ENCODE results near the gene SH3PXD2A. TPM values are rescaled to one million over a fixed set of nuclear protein-coding genes. Genes with fewer than 3 reads are reported as not detected.

The SH3PXD2A gene, protein sequence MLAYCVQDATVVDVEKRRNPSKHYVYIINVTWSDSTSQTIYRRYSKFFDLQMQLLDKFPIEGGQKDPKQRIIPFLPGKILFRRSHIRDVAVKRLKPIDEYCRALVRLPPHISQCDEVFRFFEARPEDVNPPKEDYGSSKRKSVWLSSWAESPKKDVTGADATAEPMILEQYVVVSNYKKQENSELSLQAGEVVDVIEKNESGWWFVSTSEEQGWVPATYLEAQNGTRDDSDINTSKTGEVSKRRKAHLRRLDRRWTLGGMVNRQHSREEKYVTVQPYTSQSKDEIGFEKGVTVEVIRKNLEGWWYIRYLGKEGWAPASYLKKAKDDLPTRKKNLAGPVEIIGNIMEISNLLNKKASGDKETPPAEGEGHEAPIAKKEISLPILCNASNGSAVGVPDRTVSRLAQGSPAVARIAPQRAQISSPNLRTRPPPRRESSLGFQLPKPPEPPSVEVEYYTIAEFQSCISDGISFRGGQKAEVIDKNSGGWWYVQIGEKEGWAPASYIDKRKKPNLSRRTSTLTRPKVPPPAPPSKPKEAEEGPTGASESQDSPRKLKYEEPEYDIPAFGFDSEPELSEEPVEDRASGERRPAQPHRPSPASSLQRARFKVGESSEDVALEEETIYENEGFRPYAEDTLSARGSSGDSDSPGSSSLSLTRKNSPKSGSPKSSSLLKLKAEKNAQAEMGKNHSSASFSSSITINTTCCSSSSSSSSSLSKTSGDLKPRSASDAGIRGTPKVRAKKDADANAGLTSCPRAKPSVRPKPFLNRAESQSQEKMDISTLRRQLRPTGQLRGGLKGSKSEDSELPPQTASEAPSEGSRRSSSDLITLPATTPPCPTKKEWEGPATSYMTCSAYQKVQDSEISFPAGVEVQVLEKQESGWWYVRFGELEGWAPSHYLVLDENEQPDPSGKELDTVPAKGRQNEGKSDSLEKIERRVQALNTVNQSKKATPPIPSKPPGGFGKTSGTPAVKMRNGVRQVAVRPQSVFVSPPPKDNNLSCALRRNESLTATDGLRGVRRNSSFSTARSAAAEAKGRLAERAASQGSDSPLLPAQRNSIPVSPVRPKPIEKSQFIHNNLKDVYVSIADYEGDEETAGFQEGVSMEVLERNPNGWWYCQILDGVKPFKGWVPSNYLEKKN
- 19.0 and 19.3 TPM in 2 replicates for total RNA-seq

DNA sequence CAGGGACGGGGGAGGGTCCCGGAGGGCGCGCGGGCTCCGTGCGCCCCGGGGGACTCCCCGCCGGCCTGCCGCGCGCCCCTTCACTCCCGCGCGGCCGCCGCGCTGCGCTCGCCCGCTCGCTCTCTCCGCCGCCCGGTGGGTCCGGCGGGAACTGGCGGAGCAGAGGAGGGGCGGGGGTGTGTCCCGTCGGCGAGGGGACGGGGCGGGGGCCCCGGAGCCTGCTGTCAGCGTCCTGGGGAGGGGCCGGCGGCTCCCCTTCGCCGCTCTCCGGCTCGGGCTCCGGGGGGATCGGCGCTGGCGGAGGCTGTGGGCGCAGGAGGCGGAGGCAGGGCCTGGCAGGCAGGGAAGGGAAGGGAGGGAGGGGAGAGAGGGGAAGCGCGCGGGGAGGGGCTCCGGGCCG is at the start of gene SH3PXD2A:
TSS of gene SH3PXD2A (minus strand) at position 153 of the 400 bp plus-strand sequence. CDS start 310 bp downstream, outside the sequence.
- intact Hi-C loops (cut with micrococcal nuclease): loop anchor here (2.0 kb wide), 1 partner anchor 83 kb away; no protein-coding TSS in a partner anchor

DNA sequence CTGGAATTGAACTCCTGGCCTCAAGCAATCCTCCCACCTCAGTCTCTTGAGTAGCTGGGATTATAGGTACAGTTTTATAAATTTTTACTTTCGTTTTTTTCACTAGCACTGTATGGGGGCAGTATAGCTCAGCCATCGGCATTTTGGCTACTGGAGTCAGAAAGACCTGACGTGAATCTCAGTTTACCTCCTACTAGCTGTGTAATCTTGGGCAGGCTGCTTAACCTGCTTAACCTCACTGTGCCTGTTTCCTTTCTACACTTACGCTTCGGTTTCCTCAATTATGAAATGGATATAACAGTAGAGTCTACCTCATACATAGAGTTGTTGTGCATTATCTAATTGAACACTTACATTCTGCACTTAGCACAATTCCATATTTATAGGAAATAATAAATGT is 45.9 kb upstream of the SH3PXD2A start:
- intact Hi-C loops (cut with micrococcal nuclease): loop anchor here (1.0 kb wide), 1 partner anchor 10 kb away; no protein-coding TSS in a partner anchor

DNA sequence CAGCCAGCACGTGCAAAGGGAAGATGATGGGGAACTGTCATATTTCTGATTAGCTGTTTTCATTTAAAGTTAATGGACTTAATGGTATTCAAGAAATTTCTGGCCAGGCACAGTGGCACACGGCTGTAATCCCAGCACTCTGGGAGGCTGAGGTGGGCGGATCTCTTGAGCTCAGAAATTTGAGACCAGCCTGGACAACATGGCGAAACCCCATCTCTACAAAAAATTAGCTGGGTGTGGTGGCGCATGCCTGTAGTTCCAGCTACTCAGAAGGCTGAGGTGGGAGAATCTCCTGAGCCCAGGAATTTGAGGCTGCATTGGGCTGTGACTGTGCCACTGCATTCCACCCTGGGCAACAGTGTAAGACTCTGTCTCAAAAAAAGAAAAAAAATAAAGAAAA is 43.9 kb upstream of the SH3PXD2A start:
- intact Hi-C loops (cut with micrococcal nuclease): no loop called here

DNA sequence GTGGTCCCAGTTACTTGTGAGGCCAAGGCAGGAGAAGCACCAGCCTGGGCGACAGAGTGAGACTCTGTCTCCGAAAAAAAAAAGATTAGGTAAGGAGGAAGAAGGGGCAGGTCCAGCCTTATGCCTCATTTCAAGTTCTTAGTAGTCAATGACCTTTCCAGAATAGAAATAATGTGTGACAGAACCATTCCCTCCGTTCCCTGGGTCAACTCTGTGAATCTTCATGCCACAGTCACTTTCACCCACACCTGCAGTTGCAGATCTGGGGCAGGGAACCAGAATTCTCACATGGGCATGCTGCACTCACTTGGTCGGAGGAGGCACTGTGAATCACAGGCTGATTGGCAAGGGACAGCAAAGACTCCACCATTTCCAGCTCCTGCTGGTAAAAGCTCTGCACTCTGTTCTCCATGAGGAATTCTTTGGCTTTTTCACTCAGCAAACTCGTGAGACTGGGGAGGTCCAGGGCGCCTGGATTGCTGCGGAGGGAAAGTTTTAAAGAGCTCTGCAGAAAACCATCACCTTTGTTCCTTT is 41.9 kb upstream of the SH3PXD2A start:
- intact Hi-C loops (cut with micrococcal nuclease): no loop called here

DNA sequence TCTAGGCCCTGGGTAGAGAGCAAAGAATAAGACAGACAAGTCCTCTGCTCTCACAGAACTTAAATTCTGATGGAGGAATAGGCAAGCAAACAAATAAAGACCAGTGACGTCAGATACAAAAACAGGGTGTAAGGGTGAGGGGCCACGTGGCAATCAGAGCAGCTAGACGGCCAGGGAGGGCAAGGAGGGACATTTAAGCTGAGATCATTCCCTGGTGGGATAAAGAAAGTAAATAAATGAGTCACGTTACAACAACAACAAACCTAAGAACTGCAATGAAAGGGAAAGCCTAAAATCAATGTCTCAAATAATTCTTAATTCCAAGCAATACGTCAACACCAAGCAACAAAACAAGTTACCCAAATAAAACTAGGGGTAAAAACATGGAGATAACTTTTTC is 40.8 kb upstream of the SH3PXD2A start:
- intact Hi-C loops (cut with micrococcal nuclease): no loop called here

DNA sequence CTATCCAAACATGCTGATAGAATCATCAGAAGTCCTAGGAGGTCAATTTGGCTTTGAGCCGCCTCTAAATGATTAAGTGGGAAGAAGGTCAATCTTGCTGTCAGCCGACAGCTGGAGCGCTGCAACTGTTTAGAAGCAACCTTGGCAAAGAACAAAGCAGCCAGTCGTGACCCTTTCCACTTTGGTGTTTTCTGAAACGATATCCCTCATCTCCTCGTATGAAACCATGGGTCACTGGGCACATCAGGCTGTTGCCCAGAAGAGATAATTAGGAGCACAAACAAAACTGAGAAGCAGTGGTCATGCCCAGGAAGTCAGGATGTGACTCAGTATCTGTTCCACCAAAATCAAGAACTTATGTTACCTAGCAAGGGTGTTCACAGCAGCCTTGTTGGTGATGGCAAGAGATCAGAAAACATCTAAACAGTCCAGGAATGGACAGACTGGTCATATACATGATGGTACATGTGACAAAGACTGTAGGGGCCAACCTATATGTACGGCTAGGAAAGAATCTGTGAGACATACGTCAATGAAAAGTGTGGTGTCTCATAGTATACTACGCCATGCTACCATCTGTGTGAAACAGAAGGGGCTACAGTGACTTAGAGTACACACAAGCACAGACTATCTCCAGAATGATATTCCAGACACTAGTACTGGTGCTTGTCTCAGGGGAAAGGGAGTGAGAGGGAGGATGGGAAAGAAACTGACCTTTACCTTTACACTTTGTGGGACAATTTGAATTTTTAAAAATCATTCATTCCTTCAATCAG is 40.2 kb upstream of the SH3PXD2A start:
- intact Hi-C loops (cut with micrococcal nuclease): loop anchor here (2.0 kb wide), 1 partner anchor 13 kb away; no protein-coding TSS in a partner anchor

DNA sequence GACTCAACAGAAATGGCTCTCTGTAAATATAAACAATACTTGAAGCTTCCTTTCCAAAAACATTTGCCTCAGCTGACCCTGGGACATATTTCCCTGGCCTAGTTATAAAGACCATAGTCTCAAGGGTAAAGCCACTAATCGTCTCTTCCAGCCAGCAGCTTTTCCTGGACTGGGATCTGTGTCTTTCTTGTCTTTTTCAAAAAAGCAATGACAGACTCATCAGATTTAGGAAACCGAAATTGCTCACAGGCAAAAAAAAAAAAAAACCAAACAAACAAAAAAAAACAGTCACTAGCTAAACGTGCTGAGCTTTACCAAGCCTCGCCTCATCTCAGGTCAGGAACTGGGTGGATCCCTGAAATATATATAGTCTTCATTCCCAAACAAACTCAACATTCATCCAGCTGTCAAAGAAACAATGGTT is 39.1 kb upstream of the SH3PXD2A start:
- intact Hi-C loops (cut with micrococcal nuclease): loop anchor here (1.0 to 2.0 kb wide), 2 partner anchors 14 to 24 kb away; partner anchors contain the start of gene STN1

DNA sequence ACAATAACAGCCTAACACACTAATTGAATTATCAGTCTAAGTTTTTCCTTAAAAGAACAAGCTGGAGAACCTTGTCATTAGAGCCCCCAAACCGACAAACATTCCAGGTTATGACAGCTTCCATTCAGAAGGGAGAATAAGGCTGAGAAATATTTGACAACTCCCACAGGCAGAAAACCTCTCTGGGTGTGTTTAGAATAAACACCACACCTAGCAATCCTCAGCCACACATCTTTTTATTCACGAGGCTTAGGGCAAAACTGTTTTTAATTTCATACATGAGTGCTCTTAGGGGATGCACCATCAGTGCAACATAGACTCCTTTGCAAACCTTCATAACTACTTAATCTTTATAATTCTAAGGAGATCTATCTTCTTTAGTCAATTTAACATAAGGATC is 38.4 kb upstream of the SH3PXD2A start:
- intact Hi-C loops (cut with micrococcal nuclease): loop anchor here (1.0 to 2.0 kb wide), 2 partner anchors 15 to 24 kb away; partner anchors contain the start of gene STN1

DNA sequence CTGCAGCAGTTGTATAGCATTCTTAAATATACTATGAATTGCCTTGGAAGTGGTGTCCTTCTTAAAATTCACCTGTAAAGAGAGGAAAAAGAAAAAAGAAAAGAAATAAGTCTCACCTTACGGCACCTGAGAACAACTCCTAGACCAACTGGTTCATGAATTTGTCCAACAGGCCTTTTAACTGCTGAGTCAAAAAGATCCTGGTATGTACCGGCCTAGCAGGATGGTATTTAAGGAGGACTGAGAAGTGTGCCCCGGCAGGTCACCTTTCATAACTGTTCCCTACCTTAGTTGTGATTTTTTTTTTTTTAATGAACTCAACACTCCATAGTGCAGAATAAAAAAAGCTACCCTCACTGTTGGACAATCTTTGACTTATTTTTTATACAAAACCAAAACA is 36.8 kb upstream of the SH3PXD2A start:
- intact Hi-C loops (cut with micrococcal nuclease): no loop called here

DNA sequence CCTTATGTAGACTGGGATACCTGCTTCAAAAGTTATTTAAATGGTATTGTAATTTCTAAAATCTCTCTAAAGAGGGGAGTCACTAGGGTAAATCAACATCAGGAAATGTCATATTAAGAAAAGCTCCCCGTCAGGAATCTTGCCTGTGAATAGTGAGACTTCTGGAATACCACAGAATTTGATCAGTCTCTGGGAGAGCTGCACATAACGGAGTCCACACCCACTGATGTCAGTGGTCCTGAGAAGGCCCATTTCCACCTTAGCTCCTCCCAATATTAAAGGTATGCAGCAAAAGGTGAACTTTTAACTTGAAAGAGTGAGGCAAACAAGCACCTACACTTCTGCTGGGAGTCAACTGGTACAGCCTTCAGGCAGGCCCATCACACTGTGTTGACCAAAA is 35.3 kb upstream of the SH3PXD2A start:
- intact Hi-C loops (cut with micrococcal nuclease): no loop called here

DNA sequence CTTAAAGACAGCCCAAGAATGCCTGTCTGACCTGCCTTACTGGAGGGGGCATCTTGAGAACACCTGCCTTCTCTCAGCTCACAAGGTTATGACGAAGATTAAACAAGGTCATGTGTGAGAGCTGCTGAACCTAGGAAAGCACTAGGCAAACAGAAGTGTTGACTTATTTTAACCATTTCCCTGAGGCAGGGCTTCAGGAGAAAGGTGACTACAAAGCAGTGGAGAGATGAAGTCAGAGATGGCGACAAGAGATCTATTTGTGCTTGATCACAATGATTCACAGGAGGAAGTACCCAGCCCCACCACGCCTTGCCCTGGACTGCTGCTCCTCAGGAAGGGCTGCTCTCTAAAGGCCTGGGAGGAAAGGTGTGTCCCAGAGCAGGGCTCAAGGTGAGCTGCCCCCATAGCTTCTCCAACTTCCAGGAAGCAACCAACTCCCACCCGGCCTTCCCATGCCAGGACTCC is 34.9 kb upstream of the SH3PXD2A start:
- intact Hi-C loops (cut with micrococcal nuclease): no loop called here

DNA sequence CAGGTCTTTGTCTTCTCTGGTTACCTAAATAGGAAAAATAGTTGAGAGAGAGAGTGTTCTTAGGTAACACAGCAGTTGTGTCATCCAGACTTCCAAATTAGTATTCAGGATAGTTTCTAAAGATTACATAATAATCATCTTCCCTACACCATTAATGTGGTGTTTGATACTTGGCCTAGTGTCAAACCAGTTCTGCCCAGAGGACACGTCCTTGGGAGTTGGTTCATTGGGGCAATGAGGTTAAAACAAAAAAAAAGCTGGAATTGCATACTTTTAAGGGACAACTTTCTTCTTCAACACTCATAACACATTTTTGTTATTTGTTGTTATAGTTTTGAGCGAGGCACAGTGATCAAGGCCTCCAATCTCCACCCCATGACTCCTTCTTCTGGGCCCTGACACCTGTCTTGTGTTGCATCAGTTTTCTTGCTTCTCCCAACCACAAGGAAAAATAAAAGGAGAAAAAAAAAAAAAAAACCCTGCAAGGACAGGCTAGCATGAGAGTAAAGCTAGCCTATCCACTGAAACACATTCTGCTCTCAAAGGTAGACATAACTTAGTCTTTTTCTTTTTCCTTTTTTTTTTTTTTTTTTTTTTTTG is 33.8 kb upstream of the SH3PXD2A start:
- intact Hi-C loops (cut with micrococcal nuclease): loop anchor here (2.0 to 5.0 kb wide), 2 partner anchors 118 to 380 kb away; partner anchors contain the start of gene GSTO2

DNA sequence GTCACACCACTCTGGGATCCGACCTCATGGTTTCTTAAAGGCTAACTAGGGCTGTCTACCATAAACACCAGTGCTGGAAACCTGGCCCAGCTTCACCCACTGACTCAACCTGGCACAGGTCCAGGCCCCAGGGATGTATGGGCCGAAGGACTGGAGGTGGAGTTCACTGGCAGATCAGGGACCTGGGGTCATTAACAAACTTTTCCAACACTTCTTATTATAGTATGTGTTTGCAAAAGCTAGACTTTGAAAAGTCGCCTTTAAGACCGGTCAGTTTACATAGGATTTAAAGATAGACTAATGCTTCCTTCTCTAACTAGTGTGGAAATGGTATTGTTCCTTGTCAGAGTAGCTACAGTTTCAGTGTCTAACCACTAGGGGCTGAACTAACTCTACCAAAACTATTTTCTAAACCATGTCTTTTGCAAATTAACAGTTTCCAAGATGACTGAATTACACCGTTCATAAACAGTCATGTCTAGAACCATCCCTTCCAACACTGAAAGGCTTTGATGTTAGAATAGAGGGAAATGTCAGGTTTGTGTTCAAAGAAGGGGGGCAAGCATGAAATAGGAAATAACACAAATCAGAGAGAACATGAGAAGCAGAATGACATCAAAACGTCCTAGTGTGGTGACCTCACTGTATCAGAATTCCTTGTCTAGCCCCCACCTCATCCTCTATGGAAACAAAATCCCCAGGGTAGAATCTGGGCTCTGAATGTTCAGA is 32.9 kb upstream of the SH3PXD2A start:
- intact Hi-C loops (cut with micrococcal nuclease): loop anchor here (1.0 to 5.0 kb wide), 11 partner anchors 23 to 465 kb away; partner anchors contain the start of genes CFAP58, GSTO2 and STN1

DNA sequence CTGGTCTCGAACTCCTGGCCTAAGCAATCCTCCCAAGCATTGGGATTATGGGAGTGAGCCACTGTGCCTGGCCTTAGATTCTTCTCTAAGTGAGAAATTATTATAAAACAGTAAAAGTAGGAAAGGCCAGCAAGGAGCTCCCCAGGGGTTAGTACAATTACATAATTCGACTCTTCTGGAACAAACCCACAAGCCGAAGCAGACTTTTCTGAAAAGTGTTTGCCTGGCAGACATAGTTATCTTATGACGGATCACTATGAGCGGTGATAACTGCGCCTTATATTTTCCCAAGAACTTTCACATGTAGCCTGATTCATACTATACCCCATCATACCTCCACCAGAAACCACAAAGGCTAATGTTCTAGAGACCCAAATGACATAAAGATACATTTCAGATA is 30.2 kb upstream of the SH3PXD2A start:
- intact Hi-C loops (cut with micrococcal nuclease): loop anchor here (5.0 kb wide), 1 partner anchor 122 kb away; no protein-coding TSS in a partner anchor

DNA sequence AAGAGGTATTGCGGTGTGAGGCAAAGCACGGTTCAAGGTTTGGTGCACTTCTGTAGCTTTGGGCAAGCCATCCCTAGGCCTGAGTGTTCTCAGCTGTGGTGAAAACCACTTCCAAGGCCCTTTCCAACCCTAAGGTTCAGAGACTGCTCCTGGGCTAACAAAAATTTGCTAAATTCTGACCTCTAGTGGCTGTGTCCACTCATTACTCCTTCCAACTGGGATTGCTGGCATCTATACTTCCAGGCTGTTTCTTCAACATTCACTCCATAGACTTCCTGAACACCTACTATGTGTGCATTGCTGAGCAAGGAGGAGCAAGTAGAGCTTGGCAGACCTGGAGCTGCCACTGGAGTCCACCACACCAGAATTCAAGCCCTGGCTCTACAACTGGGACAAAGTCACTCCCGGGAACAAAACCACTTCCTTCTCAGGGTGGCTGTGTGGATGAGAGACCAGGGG is 29.3 kb upstream of the SH3PXD2A start:
- intact Hi-C loops (cut with micrococcal nuclease): loop anchor here (1.0 to 5.0 kb wide), 2 partner anchors 123 to 171 kb away; no protein-coding TSS in a partner anchor

DNA sequence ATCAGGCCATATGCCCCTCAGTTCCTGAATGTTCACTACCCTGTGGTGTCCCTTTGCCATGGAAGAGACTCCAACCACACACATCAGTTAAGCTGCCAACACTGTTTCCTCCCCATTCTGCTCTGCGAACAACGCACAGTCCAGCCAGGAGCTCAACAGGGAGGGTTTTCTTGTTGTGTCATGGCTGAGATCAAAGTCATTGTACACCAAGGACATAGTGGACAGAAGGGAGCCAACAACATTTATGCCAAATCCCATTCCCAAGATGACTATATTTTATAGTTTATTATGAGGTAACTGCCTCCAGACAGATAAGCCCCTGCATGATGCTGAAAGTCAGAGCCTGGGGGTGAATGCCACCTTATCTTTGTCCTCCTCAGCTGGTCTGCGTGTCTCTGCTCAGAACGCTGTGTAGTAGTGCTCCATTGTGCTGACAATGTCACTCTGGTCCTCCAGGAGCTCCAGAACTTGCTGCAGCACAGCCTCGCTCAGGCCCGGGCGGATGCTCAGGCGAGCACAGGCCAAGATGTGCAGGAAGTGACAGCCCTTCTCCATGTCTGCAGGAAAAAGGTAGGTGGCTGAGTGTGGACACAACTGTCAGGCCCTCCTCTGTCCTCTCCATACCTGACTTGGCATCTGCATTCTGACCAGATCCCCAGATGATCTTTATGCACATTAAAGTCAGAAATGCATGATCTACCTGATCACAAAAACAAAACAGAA is 27.1 kb upstream of the SH3PXD2A start:
- intact Hi-C loops (cut with micrococcal nuclease): no loop called here

DNA sequence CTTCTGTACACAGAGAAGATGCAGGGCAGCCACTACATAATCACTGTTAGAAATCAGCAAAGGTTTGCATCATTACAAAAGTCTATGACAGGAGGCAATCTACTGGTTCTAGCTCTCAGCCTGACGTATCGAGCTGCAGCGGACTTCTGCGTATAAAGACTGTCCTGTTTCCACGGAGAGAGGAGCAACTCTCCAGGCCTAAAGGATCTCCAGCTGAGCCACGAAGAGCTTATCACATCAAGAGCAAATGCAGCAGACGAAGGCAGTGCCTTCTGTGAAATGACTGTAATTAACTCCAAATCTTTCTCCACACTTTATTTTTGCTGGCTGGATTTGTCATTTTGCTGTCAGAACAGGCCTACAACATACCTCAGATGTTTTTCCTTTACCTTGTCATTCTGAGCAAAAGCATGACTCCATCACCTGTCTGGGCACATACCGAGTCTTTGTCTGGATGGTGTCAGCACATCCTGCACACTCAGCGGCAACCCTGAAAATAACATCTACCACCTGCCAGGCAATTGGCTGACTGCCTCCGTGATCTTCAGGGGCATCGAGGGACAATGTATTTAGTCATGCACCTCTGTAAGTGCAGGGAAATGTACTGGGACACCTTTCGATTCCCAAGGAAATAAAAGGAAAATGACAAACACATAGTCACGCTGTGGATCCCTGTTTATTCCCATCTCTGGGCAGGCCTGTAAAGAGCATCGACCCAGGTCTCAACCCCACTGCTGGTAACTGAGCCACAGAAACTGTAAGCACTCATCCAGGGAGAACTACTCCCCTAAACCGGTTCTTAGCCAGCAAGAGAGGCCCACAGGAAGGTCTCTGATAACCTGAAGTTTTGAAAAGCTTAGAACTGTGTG is 26.3 kb upstream of the SH3PXD2A start:
- intact Hi-C loops (cut with micrococcal nuclease): no loop called here

Data from T-helper 1 cell treated with Interleukin-12 subunit alpha and Interleukin-12 subunit beta and Interleukin-4 antibody, amounts not matched to agents 30 ng/mL and 1 ng/mL, for 36 hours (primary cell).